Stimulated activated CD8-positive, alpha-beta memory T cell treated with anti-CD3 and anti-CD28 coated beads, Interleukin-4, amount 100 ng/mL, for 48 hours (primary cell): Measurements from ENCODE around the gene NEK6.

Source experiments
- DNase-seq: peaks from one replicate; pipeline ENCODE4 v3.0.0-alpha.2; 2020

NEK6 gene

DNA sequence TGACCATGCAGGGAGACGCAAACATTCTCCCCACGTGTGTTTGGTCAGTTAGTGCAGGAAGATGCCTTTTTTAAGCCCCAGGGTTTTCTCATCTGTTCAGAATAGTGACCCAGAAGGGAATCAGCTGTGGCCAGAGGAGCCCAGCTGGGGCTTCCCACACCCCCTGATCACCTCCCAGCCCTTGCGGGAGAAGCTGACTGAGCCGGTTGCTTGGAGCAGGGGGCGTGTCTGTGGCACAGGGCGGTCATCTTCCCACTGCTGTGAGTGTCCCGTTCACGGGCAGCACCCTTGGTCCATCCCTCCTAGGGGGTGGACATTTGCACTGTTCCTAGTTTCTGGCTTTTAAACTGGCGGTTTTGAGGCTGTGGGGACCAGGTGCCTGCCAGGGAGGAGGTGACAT is 69.7 kb downstream of the NEK6 start:
- no peak for DNase-seq

DNA sequence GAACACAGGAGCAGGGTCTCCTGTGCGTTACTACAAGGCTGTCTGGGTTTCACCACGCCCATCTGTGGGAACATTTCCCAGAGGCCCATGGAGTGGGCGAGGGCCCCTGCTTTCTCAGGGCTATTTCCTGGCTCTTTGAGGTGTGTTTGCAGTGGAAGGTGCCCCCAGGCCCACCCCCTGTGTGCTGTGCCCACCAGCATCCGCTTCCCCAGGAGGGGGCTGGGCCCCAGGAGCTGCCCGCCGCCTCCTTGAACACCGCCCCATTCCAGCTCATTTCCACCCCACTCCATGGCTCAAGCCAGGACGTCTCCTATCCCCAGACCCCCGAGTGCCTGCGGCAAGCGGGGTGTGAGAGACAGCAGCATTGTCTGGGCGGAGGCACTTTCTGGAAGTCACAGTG is 70.5 kb downstream of the NEK6 start:
- DNase-seq: no peak

DNA sequence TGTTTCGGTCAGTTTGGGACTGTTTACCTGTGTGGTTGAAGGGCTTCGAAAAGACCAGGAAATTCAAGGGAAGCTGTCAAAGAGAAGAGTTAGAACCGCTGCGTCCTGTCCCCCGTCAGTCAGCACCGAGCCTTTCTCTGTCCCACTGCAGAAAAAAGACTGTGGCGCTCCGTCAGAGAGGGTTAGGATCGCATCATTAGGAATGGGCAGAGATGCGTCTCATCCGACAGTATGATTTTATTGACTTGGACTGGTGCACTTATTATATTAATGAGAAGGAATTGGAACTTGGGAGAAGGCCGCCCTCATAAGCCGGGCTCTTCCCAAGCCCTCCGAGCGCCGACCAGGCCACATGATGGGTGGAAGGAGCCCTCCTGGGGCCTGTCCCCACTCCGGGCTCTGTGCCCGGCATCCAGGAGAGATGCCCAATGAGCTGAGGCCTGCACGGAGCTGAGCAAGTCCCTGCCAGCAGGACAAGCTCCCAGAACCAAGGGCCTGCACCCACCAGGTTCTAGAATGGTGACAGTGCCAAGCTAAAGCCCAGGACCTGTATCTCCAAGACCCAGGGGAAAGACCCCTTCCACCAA is 71.5 kb downstream of the NEK6 start:
- no peak for DNase-seq

DNA sequence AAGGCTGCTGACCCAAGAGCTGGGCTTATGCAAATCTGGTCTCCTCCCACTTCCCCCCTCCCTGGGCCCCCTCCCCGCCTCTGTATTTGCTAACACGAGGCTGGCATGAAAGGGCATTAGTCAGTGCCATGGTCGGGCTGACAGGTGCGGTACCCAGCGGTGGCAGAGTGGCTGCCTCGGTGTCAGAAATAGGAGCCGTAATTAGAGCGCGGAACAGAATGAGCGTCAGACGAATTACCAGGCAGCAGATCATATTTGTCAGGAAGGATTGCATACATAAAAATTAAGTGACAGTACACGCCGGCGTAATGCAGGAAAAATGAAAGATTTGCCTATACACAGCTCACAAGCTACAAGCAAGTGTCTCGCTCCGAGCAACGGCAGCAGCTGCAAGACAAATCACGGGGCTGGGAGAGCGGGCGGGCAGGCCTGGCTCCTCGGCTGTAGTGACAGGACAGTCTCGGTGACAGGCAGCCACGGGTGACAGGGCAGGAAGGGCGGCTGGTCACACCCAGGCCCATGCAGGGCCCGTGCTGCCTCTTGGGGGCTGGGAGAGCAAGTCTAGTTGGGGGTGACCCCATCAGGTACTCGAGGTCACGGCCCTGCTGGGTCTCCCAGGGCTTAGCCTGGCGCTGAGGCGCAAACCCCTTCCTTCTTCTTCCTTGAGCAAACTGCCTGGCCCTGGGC is 72.4 kb downstream of the NEK6 start:
- DNase-seq: no peak

DNA sequence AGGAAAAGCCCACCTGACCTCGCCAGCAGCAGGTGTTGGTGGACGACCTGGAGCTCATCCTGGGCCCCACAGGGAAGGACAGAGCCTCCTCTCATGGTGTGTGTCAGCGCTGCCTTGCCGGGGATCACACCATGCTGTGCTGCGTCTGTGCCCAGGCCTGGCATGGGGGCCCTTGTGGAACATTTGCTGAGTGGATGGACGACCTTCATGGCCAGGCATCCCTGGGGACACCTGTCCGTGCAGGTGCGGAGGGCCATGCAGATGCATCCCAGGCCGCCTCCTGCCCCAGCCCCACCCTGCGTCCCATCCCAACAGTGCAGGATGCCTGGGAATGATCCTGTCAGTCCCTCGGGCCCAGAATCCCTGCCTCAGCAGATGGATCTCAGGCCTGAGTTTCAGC is 73.8 kb downstream of the NEK6 start:
- DNase-seq: no peak

DNA sequence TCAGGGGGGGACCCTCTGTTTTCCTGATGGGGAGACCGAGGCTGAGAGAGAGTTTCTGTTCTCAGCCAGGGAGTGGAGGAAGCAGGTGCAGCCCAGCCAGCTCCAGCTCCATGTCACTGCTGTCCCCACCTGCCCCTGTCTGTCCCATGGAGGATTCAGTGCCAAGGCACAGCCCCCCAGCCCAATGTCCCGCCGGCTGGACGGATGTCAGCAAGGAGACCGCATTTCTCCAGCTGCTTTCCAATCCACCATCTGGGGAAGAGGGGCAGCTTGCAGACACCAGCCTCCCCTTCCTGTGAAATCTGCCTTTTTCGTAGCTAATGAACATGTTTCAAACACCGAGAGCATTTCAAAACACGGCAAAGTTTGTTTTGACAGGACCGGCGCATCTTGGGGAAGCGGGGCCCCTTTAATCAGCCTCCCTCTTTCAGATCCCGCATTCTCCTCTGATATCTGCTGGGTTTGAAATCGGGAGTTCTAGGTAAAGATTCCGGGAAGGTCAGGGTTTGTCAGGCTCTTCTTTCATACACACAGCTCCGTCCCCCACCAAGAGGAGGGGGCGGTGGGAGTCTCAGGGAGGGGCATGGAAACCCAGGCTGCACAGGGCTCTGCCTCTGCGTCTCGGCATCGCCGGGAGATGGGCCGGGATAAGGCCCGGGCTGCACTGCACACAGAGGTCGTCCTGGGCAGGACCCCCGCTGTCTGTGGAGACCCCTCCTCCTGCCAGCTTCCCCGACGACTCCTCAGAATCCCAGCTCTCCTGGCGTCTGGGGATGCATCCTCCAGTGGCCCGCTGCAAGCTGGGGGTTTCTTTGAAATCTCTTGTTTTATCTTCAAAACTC is 74.8 kb downstream of the NEK6 start:
- no peak for DNase-seq

DNA sequence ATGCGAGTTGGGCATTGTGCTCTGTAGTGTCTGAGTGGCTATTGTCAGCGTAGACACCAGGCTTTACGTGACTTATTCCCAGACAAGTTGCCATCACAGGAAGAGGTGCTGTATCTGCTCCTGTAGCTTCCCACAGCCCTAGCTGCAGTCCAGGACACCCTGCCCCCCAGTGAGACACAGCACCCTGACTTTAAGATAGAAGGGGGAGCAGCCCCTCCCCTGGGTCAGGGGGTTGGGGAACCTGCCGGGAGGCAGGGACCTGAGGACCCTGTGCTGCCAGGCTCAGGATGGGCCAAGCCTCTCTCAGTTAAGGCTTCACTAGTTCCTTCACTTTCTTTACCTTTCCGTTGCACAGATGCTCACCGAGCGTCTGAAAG is 75.4 kb downstream of the NEK6 start:
- DNase-seq: no peak

DNA sequence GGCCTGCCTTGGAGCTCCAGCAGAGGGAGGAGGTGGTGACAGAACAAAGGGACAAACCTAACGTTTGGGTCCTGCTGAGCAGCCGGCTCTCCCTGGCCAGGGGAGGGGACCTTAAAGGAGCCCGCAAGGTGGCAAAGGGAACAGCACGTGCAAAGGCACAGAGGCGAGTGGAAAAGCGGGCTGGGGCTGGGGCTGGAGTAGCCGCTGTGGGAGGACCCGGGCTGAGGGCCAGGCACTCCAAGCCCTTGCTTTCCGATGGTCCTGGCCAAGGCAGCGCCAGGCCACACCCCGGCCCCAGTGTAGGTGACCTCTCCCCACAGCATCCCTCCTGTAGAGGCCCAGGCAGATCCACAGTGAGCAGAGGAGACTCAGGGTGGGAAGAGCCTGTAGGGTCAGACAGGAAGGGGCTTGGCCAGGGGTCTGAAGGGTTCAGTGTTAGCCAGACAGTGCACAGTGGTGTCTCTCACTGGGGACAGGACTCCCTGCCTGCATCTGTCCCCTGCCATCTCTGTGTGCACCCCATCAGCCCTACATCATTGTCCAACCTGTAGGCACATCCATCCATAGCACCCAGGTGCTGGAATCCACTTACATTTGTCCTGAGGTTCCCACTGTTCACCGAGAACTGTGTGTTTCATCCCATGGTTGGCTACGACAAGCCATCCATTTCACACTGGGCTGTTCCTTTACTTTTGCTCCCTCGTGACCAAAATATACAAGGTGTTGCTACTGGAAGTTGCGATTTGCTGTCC is 77.0 kb downstream of the NEK6 start:
- DNase-seq: no peak

DNA sequence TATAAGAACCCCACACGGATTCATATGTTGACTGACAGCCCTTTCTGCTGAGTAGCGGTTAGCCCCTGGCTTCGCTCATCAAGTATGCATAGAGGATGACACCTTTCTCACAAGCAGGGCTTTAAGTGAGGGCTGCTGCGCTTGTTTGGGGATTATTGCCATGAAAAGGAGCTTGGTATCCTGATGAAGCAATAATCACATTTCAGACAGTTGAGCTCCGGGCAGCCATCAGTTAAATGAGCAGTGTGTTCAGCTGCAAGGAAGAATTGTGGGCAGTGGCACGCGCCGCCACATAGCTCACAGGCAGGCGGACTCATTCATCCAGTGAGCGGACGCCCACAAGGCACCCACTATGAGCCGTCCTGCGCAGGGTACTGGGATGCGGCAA is 77.6 kb downstream of the NEK6 start:
- DNase-seq: no peak

DNA sequence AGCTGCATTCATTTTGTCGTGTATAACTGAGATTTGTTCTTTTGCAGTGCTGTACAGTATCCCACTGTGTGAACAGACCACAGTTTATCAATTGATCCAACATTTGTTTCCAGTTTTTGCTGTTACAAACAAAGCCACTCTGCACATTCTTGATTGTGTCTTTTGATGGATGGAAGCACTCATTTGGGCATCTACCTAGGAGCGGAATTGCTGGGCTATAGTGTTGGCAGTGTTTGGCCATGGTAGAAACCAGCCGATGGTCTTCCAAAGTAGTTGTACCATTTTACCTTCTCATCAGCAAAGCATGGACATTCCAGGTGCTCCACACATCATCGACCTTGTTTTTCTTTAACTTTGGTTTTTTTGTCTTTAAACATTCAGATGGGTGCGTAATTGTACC is 79.8 kb downstream of the NEK6 start:
- no peak for DNase-seq

DNA sequence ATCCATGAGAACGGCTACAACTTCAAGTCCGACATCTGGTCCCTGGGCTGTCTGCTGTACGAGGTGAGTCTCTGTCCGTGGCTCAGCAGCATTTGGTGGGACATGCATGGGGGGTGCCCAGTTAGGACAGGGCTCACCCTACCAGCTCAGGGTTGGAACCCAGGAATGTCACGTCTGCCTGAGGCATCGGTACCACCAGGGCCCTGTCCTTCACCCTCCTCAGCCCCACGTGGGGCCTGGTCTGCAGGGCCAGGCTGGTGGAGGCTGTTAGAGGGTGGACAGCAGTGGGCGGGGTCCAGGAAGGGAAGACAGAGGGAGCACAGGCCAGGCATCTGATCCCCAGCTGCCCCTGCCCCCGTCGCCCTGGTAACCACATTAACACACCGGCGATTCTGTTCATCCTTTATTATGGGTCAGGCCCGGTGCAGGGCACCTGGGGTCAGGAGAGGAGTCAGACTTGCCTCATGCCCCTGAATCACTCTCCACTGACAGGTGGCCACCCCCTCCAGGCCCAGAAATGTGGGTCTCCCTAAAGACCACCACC is 81.9 kb downstream of the NEK6 start:
- DNase-seq: no peak

DNA sequence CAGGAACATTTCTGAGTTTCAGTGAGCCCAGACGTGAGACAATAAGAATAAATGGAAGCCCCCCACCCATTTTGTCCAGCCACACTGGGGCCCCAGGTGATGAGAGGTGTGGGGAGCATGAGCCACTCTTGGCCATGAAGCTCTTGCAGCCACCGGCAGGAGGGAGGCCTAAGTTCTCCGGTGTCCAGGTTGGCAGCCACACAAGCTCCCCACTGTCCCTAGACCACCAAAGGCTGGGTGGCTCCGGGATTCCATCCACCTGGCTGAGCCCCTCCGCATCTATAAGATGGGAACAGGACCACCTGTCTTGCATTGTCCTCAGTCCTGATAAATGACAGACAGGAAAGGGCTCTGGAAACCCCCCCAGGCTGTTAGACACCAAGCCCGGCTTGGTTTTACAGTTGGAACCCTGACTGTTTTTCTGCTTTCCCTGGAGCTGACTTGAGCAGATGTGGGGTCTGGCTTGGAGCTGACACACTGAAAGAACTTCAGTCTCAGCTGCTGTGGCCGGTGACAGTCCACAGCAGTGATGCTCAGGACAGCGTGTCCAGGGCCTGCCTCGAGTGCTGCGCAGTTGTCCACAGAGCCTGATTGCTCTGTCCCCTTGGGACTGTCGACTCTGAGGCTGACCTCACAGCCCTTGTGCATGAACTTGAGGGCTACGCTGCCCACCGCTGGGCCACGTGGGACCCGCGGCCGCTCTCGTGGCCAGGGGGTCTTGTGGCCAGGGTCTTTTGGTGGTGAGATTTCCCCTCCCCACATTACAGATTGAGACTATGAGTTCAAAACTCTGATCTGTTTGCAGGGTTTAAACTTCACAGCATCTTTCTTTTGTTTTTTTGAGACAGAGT is 82.7 kb downstream of the NEK6 start:
- no peak for DNase-seq

DNA sequence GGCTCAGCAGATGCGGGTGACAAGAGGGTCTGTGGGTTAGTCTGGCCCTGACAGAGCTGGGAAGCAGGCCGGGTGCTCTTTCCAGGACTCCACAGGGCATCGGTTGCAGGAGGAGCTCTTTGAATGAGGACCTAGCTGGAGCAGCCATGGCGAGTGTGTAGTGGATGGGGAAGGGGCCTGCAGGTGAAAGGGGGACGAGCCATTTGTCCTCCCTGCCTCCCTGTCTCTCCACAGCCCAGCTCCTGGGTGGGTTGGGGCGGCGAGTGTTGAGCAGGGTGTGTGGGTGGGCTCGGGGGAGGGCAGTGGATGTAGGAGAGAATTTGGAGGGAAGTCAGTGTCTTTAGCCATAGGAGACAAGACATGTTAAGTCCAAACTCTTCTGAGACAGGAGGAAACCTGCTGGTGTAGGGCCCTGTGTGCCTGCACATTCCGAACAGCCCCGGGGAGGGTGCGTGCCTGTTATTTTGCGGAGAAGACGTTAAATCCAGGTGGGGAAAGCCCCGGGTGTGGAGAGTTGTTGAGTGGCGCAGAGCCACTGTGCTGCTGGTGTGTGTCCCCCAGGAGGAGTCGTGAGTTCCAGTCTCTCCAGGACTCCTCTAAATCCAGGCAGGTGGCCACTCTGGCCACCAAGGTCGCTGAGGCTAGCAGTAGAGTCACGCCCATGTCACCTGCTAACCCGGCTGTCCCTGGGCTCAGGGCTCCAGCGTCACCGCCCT is 83.9 kb downstream of the NEK6 start:
- DNase-seq: no peak

DNA sequence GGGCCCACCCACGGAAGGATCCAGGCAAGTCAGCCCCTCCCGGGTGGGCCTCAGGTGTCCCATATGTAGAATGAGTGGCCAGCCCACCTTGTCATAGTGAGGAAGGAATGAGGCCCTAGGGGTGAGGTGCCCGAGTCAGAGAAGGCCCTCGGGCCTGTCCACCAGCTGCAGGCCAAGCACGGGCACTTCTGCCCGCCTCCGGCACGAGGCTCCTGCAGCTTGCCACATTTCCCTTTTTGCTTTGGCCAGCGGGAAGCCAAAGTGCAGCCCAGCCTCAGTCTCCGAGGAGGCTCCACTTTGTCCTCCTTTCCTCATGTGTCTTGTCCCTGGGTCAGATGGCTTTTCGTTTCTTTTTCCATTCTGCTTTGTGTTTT is 84.6 kb downstream of the NEK6 start:
- no peak for DNase-seq

DNA sequence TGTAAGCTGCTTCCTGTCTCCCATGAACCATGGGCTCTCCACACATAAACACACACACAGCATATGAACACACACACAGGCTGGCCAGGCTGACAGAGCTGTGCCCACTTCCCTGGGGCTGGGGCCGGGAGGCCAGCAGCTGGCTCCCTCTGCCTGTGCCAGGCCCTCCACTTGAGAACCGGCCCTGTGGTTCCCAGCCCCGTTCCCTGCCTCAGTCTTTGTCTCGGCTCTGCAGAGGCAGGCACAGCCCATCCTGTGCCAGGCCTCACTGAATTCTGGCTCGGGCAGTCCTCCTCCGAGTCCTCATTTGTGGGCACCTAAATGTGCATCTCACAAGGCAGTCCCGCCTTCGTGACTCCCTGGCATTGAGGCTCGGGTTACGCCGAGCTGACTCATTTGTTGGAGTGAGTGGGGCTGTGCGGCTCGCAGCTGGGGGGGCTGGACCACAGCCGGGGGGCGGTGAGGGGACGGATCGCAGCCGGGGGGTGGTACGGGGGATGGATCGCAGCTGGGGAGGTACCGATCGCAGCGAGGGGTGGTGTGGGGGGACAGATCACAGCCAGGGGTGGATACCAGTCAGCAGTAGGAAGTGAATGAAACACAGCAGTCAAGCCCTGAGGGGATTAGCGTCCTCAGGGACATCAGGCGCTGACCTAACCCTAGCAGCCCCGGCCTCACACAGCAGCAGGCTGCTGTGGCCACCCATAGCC is 85.2 kb downstream of the NEK6 start:
- DNase-seq: no peak

DNA sequence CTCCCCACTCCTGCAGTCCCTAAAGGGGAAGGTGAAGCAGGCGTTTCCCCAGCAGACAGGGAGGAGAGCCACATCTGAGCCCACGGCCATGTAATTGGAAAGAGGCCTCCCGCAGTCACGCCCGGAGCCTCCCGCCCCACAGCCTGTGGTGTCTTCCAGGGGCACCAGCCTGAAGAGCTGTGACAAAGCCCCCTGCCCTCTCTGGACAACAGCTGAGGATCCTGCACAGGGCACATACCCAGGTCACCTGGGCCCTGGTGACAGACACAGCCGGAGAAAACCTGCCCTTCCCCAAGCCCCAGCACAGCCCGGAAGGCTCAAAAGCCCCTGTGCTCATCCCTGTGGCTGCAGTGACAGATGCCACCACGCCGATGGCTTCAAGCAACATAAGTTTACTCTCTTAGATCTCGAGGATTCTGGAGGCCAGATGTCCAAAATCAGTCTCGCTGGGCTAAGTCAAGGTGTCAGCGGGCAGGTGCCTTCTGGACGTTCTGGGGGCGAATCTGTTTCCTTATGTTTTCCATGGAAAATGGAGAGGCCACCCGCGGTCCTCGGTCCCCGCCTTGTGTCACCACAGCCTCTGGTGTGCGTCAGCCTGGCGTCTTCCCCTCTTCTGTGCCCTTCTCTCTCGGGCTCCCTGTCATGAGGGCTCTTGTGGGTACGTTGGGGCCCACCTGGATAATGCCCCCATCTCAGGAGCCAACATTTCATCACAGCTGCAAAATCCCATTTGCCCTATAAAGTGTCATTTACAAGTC is 86.0 kb downstream of the NEK6 start:
- DNase-seq: no peak

DNA sequence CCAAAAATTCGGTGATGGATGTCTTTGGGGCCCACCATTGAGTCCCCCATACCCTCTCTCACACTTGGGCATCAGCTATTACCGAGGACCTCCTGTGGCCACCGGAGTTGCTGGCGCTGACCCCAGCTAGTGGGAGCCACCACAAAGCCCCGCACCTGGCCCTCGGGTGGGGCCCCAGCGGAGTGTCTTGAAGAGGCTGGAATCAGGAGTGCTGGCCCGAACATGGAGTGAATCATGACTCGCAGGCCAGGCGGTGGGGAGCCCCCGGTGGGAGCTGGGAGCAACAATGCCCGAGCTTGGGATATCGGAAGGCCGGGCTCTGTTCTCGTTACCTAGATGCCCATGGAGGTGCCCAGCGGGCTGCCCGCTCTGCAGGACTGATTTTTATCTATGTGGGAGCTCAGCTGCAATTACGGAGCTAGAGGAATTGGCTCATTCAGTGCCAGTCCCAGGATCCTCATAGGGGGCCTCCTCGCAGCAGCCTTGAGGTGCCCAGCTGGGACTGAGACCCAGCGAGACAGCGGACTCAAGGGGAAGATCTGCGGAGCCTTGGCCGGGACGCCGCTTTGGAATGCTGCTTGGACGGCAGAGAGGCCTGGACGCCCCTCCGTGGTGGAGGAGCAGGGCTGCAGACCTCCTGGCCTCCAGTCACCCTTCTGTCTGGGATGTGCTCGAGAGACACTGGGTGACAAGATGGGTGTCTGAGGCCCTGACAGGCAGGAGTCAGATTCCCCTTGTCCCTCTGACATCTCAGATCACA is 86.7 kb downstream of the NEK6 start:
- DNase-seq: no peak

DNA sequence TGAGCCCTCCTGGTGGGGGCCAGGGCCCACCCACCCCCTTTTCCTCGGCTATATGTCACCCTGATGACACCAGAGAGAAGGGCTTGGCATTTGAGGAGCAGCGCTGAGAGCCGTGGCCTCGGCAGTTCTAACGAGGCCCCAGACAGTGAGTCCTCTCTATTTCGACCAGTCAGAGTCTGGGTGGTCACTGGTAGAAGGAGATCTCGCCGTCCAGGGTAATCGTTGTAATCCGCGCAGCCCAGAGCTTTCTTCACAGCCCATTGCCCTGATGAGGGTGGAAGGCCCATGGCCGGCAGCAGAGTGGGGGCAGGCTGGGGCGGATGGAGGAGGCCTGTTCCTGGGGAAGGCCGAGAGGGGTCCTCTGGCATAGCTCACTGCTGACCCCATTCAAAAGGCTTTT is 87.3 kb downstream of the NEK6 start:
- no peak for DNase-seq

DNA sequence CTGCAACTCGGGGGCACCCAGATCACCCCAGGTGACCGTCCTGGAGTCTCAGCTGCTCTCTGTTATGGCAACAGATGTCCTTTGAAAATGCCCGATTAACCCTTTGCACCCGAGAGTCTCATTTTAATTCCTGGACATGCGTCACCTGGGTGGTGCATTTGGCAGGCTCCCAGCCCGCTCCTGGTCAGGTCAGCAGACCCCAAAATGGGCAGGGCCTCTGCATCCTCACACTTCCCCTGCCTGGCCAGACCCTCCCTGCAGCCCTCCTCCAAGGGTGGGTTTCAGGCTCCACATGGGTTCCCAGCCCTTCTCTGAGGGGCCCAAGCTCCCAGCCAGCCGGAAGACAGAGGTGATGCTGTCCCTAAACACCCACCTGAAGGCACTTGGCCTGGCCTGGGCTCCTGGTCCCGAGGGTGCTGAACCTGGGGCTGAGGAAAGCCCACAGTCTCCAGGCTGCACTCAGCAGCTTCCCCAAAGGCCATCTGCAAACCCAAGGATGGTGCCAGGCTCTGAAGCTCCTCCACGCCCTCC is 88.1 kb downstream of the NEK6 start:
- no peak for DNase-seq
